ENCODE measurements around the gene FOXO3.
A peak's percentile ranks its signal among the peaks of the same experiment; 100 is the strongest.

FOXO3 gene

DNA sequence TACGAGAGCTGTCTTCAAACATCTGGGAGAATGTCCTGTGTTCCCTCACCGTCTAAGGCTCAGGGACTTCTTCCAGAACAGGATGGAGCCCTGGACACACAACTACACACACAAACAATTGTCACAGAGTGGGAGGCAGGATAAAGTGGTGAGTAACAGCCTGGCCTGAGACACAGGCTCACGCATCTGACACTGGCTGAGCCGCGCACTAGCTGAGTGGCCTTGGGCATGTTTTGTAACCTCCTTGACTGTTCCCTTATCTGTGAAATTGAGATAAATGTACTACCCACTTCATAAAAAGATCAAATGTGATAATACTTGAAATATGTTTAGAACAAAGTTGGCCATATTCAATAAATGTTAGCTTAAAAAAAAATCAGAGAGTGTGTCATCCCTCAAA is 155.1 kb downstream of the FOXO3 start:
- DNase-seq, result peak in 1 of 2 donors; percentile 17

- DNase-seq, result no peak
Observed at GRCh38 chr6:108716801-108717791, 156.4 kb downstream of the FOXO3 start.

DNA sequence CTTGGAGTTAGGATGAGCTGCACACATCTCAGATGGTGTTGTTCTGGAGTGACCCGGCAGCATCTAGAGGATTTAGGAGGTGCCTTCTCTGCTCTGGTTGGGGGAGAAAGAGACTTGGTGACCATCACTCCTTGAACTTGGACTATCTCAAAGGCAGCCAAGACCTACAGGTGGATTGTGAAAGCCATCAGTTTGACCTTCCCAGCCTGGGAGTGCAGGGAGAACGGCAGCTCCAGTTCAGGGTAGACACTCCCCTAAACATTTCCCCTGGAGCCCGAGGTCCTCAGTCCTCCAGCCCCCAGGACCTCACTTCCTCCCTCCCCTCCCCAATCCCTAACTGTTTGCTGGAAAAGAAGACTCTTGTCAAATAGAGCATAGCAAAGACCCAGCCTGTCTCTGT is 158.8 kb downstream of the FOXO3 start:
- no peak for DNase-seq

GRCh38 chr6:108720827-108721226 is 160.1 kb downstream of the FOXO3 start:
- DNase-seq, result no peak

- no peak for DNase-seq
Observed at GRCh38 chr6:108721286-108721685, 160.6 kb downstream of the FOXO3 start.

DNA sequence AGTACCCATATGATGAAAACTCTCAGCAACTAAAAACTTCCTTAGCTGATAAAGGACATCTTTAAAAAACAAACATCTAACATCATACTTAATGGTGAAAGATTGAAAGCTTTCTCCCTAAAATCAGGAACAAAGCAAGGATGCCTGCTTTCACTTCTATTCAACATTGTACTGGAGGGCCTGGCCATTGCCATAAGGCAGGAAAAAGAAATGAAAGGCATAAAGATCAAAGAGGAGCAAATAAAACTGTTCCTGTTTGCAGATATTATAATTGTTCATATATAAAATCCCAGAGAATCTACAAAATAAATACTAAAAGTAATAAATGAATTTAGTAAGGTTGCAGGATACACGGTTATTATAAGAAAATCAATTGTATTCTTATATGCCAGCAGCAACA is 162.9 kb downstream of the FOXO3 start:
- DNase-seq, result no peak

GRCh38 chr6:108726726-108727339 is 166.1 kb downstream of the FOXO3 start:
- DNase-seq, result no peak

- no peak for DNase-seq
Observed at GRCh38 chr6:108727966-108728730, 167.4 kb downstream of the FOXO3 start.

- no peak for DNase-seq
Observed at GRCh38 chr6:108728826-108729225, 168.1 kb downstream of the FOXO3 start.

- no peak for DNase-seq
Observed at GRCh38 chr6:108730635-108731515, 170.2 kb downstream of the FOXO3 start.

- peak in 1 of 2 donors; percentile 50 for DNase-seq
Observed at GRCh38 chr6:108732091-108732870, 171.6 kb downstream of the FOXO3 start.

- no peak for DNase-seq
Observed at GRCh38 chr6:108733051-108733450, 172.3 kb downstream of the FOXO3 start.

- no peak for DNase-seq
Observed at GRCh38 chr6:108733706-108734265, 173.1 kb downstream of the FOXO3 start.

All from inflammatory macrophage (primary cell).